Endothelial cell of umbilical vein (primary cell): ENCODE measurements around the gene CERS2. TPM values are rescaled to one million over a fixed set of nuclear protein-coding genes. Genes with fewer than 3 reads are reported as not detected.

Experiments
- BruUV-seq: library from RNA; stranded (reverse); fragments of 400-500 nt; replicated peaks from 2 replicates; lab custom pipeline; 2021; lab: Mats Ljungman, UMichigan
- CTCF ChIA-PET: fragments of 300-600, 350-600 bp; sonication (Branson Sonifier 250); formaldehyde crosslinking; loops from one replicate; lab custom pipeline; 2021; ENCODE audit warnings: antibody characterized with exemption, inconsistent platforms; lab: Charles Lee
- POLR2A ChIA-PET: fragments of 300-600, 350-600 bp; sonication (Branson Sonifier 250); formaldehyde crosslinking; loops from one replicate; lab custom pipeline; 2021; ENCODE audit warnings: antibody characterized with exemption, inconsistent platforms; lab: Charles Lee
- DNase-seq: peaks from one replicate; pipeline ENCODE4 v3.0.0-alpha.2; 2011; ENCODE audit warnings: low read depth, low spot score
- FAIRE-seq: peaks from 2 replicates; lab custom pipeline; 2011; peaks lifted over from hg19 to GRCh38; lab: Jason Lieb, UNC
- H2AFZ ChIP-seq: 2 replicates; pipeline ENCODE4 v1.6.0; 2012; ENCODE audit warnings: low read depth, low read length, control low read depth, inconsistent platforms
- H3K27ac ChIP-seq: 2 replicates; pipeline ENCODE4 v1.5.1; 2011; ENCODE audit warnings: low read depth, mild to moderate bottlenecking, control low read depth, low read length, moderate library complexity; ENCODE audit not compliant: insufficient read depth
- H3K27me3 ChIP-seq, 2 experiments: 2 replicates each; pipeline versions ENCODE4 v1.6.0 to v1.6.1; 2011; ENCODE audit warnings: low read length in 2 of 2, mixed read lengths in 1 of 2; ENCODE audit not compliant: control insufficient read depth in 2 of 2, insufficient read depth in 2 of 2
- H3K36me3 ChIP-seq, 2 experiments: 2 replicates in 1 of 2; 3 replicates in 1 of 2; pipeline ENCODE4 v1.5.1; 2011; ENCODE audit warnings: low read length in 2 of 2, mild to moderate bottlenecking in 1 of 2, moderate library complexity in 1 of 2; ENCODE audit not compliant: control insufficient read depth in 2 of 2, insufficient read depth in 2 of 2; ENCODE audit errors: extremely low read depth in 1 of 2
- H3K4me1 ChIP-seq: 3 replicates; pipeline ENCODE4 v1.5.1; 2011; ENCODE audit warnings: mild to moderate bottlenecking, low read length; ENCODE audit not compliant: control insufficient read depth, insufficient read depth; ENCODE audit errors: extremely low read depth
- H3K4me2 ChIP-seq: 2 replicates; pipeline ENCODE4 v1.6.1; 2011; ENCODE audit warnings: low read length, control low read depth, mixed read lengths; ENCODE audit not compliant: insufficient read depth
- H3K4me3 ChIP-seq, 3 experiments: fragments of 200-600 bp in 1 of 3; sonication (generic), shearing (Covaris generic) in 1 of 3; replicated peaks in 1 of 3; 2 replicates each; pipeline ENCODE4 v1.5.1; 2011 to 2016; ENCODE audit warnings: control low read depth in 3 of 3, low read length in 3 of 3, mild to moderate bottlenecking in 2 of 3, inconsistent platforms in 1 of 3, low read depth in 1 of 3, moderate library complexity in 1 of 3; ENCODE audit not compliant: insufficient read depth in 1 of 3
- H3K79me2 ChIP-seq: 2 replicates; pipeline ENCODE4 v1.6.0; 2012; ENCODE audit warnings: low read length, inconsistent platforms; ENCODE audit not compliant: control insufficient read depth, insufficient read depth
- H3K9ac ChIP-seq: replicated peaks from 2 replicates; pipeline ENCODE3; 2011; ENCODE audit warnings: low read length, control low read depth; ENCODE audit not compliant: insufficient read depth; ENCODE audit errors: extremely low read depth
- H3K9me1 ChIP-seq: replicated peaks from 3 replicates; pipeline ENCODE4 v1.6.0; 2011; ENCODE audit warnings: mild to moderate bottlenecking, low read length; ENCODE audit not compliant: control insufficient read depth, insufficient read depth; ENCODE audit errors: extremely low read depth
- H3K9me3 ChIP-seq: replicated peaks from 2 replicates; pipeline ENCODE4 v1.5.1; 2012; ENCODE audit warnings: low read length, inconsistent platforms; ENCODE audit not compliant: control insufficient read depth, insufficient read depth
- H4K20me1 ChIP-seq: replicated peaks from 2 replicates; pipeline ENCODE3; 2011; ENCODE audit warnings: mild to moderate bottlenecking, low read length; ENCODE audit not compliant: control insufficient read depth, insufficient read depth; ENCODE audit errors: extremely low read depth
- FOS ChIP-seq: IDR thresholded peaks from 2 replicates; pipeline ENCODE4 v1.6.1; 2011; ENCODE audit warnings: mild to moderate bottlenecking, low read length, moderate library complexity, borderline replicate concordance; ENCODE audit not compliant: insufficient read depth
- GATA2 ChIP-seq: IDR thresholded peaks from 2 replicates; pipeline ENCODE4 v1.7.0; 2011; ENCODE audit warnings: low read depth, mild to moderate bottlenecking, moderate library complexity, mixed read lengths, low read length; ENCODE audit not compliant: insufficient read length, insufficient read depth
- JUN ChIP-seq: IDR thresholded peaks from 2 replicates; pipeline ENCODE4 v1.6.1; 2011; ENCODE audit warnings: borderline replicate concordance, low read depth; ENCODE audit not compliant: insufficient read length, insufficient read depth
- MAX ChIP-seq: IDR thresholded peaks from 2 replicates; pipeline ENCODE4 v1.6.1; 2011; ENCODE audit not compliant: insufficient read depth, insufficient read length
- MYC ChIP-seq: IDR thresholded peaks from one replicate; pipeline ENCODE4 v1.6.1; 2011; ENCODE audit warnings: mild to moderate bottlenecking, low read depth, low read length
- POLR2A ChIP-seq: IDR thresholded peaks from 2 replicates; pipeline ENCODE4 v1.6.1; 2012; ENCODE audit warnings: low read depth, mild to moderate bottlenecking, control low read depth, low read length
- dilution Hi-C: fragments of 300-500 bp; cut with MboI; formaldehyde crosslinking; loops from one replicate; pipeline ENCODE4 v1.15.0; 2019; ENCODE audit warnings: low sequenced_read_pairs; ENCODE audit not compliant: extremely low pct_ligation_motif_present
- intact Hi-C: fragments of 100-400 bp; cut with micrococcal nuclease; formaldehyde crosslinking; loops from one replicate; pipeline ENCODE4 v1.10.0; 2022
- polyA plus RNA-seq, 4 experiments: library from polyadenylated mRNA; depleted of rRNA in 3 of 4; stranded (reverse) in 3 of 4; unstranded in 1 of 4; fragments of >200 nt; gene quantifications; 2 replicates each; pipeline versions ENCODE4 v1.2.1 to v1.2.3, GENCODE V29; 2011 to 2012; ENCODE audit warnings: missing spikeins in 1 of 4
- total RNA-seq: library from RNA; stranded (reverse); gene quantifications from 2 replicates; pipeline ENCODE4 v1.2.3, GENCODE V29; 2021
- TF ChIP-seq, protein P1 (sequence below), 2 donors: IDR thresholded peaks; 1 replicate in 1 of 2; 2 replicates in 1 of 2; pipeline ENCODE4 v1.5.1; 2011; ENCODE audit warnings: low read length in 2 of 2, mild to moderate bottlenecking in 2 of 2, moderate library complexity in 2 of 2, control low read depth in 1 of 2, inconsistent platforms in 1 of 2, low read depth in 1 of 2; ENCODE audit not compliant: insufficient read depth in 1 of 2; ENCODE audit errors: extremely low read depth in 1 of 2

CERS2 gene
- total and polyA plus RNA-seq, 2 donors (not counting 3 experiments of a cell fraction or from before 2014, with no cell fraction given) = 143 to 155 TPM

DNA sequence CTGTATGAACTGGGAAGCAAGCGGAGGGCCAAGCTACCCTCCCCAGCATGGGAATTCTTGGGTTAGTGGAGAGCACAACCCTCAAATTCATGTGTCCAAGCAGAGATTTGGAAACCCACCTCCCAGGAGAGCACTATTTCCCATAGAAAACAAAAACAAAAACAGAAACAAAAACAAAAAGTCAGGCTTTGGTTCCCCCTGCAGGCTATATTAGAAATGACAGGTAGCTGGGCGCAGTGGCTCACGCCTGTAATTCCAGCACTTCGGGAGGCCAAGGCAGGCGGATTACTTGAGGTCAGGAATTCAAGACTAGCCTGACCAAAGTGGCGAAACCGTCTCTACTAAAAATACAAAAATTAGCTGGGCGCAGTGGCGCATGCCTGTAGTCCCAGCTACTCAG, 21.3 kb upstream of the CERS2 start:
- DNase-seq (no peak), FAIRE-seq (peak; percentile 89)
- TF ChIP-seq JUN = no peak
- TF ChIP-seq, protein P1, sequence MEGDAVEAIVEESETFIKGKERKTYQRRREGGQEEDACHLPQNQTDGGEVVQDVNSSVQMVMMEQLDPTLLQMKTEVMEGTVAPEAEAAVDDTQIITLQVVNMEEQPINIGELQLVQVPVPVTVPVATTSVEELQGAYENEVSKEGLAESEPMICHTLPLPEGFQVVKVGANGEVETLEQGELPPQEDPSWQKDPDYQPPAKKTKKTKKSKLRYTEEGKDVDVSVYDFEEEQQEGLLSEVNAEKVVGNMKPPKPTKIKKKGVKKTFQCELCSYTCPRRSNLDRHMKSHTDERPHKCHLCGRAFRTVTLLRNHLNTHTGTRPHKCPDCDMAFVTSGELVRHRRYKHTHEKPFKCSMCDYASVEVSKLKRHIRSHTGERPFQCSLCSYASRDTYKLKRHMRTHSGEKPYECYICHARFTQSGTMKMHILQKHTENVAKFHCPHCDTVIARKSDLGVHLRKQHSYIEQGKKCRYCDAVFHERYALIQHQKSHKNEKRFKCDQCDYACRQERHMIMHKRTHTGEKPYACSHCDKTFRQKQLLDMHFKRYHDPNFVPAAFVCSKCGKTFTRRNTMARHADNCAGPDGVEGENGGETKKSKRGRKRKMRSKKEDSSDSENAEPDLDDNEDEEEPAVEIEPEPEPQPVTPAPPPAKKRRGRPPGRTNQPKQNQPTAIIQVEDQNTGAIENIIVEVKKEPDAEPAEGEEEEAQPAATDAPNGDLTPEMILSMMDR (IDR thresholded peaks at IDR 0.05; ENCODE audit: extremely low read depth in 1 of 2, insufficient read depth in 1 of 2, low read depth in 1 of 2, low read length in 2 of 2) = peak; percentile 57 to 68
- no peak overlapping the region for H3K4me3 ChIP-seq
- intact Hi-C loops (loop anchor here (1.0 kb wide), 1 partner anchor 17 kb away; no protein-coding TSS in a partner anchor), dilution Hi-C loops (no loop called here)
- H3K9me1 ChIP-seq = no peaks in the 10 kb centered on the region
- no peaks in the 10 kb centered on the region for H3K79me2 ChIP-seq
- H3K36me3 ChIP-seq = peaks cover 0 to 11% of the 10 kb centered on the region in 2 experiments
- H3K27me3 ChIP-seq = no peaks in the 10 kb centered on the region
- no peaks in the 10 kb centered on the region for H3K9me3 ChIP-seq
- POLR2A ChIA-PET = interaction anchor here (0.9 kb wide), 1 partner anchor 11 kb away, joined by 4 read pairs; the partner anchor contains the start of gene MINDY1
- H3K4me2 ChIP-seq = no peak overlapping the region
- H3K4me1 ChIP-seq = peaks cover 11% of the 10 kb centered on the region
- peak overlapping the region; percentile 15 for H2AFZ ChIP-seq
- CTCF ChIA-PET = interaction anchor here (0.6 to 12.3 kb wide), 42 partner anchors 10 to 1049 kb away, joined by 3 to 278 read pairs (median 4); partner anchors contain the start of genes ANXA9, BNIPL, C1orf56 and CERS2
- no peak overlapping the region for H3K27ac ChIP-seq
- BruUV-seq = no TSS peak
- H3K9ac ChIP-seq = no peak overlapping the region
- no peaks in the 10 kb centered on the region for H4K20me1 ChIP-seq

GRCh38 chr1:150995460-150995859, 20.8 kb upstream of the CERS2 start:
- Histone ChIP-seq H3K9me3 (no peaks in the 10 kb centered on the region), H3K27ac (no peak overlapping the region), H3K27me3 (no peaks in the 10 kb centered on the region), H3K79me2 (no peaks in the 10 kb centered on the region), H4K20me1 (no peaks in the 10 kb centered on the region), H2AFZ (peak overlapping the region; percentile 15), H3K9me1 (no peaks in the 10 kb centered on the region), H3K4me2 (no peak overlapping the region), H3K36me3 (peaks cover 0 to 11% of the 10 kb centered on the region in 2 experiments), H3K9ac (no peak overlapping the region), H3K4me3 (no peak overlapping the region), H3K4me1 (peaks cover 11% of the 10 kb centered on the region)
- CTCF ChIA-PET = interaction anchor here (0.8 to 12.3 kb wide), 27 partner anchors 11 to 808 kb away, joined by 3 to 278 read pairs (median 5); partner anchors contain the start of genes ANXA9, BNIPL, C1orf56 and CERS2
- DNase-seq (no peak), FAIRE-seq (no peak)
- intact Hi-C loops (loop anchor here (1.0 kb wide), 1 partner anchor 16 kb away; no protein-coding TSS in a partner anchor), dilution Hi-C loops (no loop called here)
- TF ChIP-seq POLR2A = no peak
- no peak for TF ChIP-seq MYC
- TF ChIP-seq, protein P1 (IDR thresholded peaks at IDR 0.05; ENCODE audit: extremely low read depth in 1 of 2, insufficient read depth in 1 of 2, low read depth in 1 of 2, low read length in 2 of 2) = no peak
- TF ChIP-seq FOS = no peak
- TF ChIP-seq MAX = no peak
- TF ChIP-seq JUN = no peak
- TF ChIP-seq GATA2 = no peak
- BruUV-seq = no TSS peak
- POLR2A ChIA-PET = interaction anchor here (0.9 kb wide), 1 partner anchor 11 kb away, joined by 4 read pairs; the partner anchor contains the start of gene MINDY1
